Stimulated activated CD8-positive, alpha-beta memory T cell treated with anti-CD3 and anti-CD28 coated beads, Interleukin-15, amount 100 ng/mL, for 1 hour (primary cell): ENCODE data around the gene EXOC6B.

Source experiments
- DNase-seq: peaks from one replicate; pipeline ENCODE4 v3.0.0-alpha.2; 2020; ENCODE audit warnings: low read depth

EXOC6B gene

DNA sequence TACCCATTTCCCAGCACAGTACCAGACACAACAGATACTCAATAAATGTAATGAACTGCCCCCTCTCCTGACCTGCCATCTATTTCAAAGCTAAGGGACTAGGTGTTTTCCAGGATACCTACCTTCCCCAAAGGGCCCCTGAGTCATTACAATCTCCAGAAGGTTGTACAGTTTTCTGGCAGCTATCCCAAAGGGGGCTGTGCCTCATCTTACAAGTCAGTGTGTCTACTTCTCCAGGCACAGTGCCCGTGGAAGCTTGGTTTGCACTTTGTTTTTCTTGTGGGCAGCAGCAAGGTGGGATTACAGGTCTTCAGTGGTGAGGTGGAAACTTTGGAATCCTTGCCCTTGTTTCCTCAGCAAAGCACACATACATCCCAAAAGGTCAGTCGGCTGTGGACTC lies 615.4 kb downstream of the EXOC6B start:
- no peak for DNase-seq

GRCh38 chr2:72208225-72208624 lies 617.6 kb downstream of the EXOC6B start:
- no peak for DNase-seq

- DNase-seq, result no peak
Observed at GRCh38 chr2:72207334-72207733, 618.5 kb downstream of the EXOC6B start.

- DNase-seq, result no peak
Observed at GRCh38 chr2:72205504-72205881, 620.3 kb downstream of the EXOC6B start.

DNA sequence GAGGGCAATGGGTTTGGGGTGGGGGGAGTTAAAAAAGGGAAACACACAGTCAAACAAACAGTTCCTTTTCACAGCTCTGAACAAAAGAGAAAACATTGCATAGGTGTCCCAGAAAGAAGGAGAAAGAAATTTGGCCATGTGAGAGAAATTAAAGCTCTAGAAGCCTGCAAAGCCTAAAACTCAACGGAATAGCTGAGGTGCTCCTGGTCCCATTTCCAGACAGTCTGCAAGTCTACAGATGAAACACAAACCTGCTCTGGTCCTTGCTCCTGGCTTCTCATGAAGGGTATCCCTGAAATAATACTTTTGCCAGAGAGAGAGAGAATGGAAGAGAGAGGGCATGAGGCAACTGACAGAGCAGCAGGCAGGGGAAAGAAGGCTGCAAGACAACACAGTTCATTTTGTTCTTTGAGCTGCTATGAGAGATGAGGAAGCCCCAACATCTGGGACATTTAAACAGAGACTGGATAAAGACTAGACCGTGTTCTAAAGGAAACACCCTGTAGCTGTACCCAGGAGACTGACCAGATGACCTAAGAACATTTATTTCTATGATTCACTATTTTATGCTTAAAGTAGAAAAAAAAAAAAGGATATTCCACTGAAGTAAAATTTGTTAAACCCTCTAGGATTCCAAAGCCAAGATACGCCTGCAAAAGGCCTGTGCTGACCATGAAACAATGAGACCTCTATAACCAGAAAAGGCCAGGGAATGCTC lies 620.9 kb downstream of the EXOC6B start:
- DNase-seq, result no peak

GRCh38 chr2:72204156-72204785 lies 621.6 kb downstream of the EXOC6B start:
- no peak for DNase-seq

GRCh38 chr2:72198532-72199241 lies 627.1 kb downstream of the EXOC6B start:
- no peak for DNase-seq

DNA sequence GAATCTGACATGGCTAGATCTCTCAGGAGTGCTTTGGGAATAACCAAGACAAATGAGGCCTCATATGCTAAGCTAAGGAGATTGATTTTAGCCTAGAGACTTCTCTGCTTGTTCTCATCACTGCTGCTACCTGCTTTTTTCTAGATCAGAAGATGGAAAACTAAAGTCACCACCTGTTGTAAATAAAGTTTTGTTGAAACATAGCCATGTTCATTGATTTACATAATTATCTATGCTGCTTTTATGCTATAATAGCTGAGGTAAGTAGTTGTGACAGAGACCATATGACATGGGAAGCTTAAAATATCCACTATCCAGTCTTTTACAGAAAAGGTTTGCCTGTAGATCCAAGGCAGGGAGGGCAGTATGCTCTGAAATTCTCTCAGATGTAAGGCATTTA lies 632.1 kb downstream of the EXOC6B start:
- no peak for DNase-seq

GRCh38 chr2:72191441-72191840 lies 634.4 kb downstream of the EXOC6B start:
- DNase-seq, result no peak

DNA sequence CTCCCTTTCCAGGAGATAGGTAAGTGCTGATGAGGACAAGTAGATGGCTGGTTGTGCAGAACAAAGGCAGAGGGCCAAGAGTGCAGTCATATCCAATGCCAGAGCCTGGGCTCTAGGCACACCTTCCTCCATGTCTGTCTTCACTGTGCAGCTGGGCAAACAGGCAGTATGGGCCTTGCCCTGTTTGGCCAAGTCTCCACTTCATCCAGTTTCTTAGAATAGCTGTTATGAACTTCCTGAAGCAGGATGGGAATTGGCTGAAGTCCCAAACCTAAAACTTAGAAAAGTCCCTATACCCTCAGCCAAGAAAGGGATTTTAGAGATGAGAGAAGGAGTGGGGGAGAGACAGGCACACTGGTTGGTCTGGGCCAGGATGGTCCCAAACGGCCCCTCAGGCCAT lies 640.6 kb downstream of the EXOC6B start:
- DNase-seq, result no peak

GRCh38 chr2:72183466-72183865 lies 642.4 kb downstream of the EXOC6B start:
- DNase-seq, result no peak

DNA sequence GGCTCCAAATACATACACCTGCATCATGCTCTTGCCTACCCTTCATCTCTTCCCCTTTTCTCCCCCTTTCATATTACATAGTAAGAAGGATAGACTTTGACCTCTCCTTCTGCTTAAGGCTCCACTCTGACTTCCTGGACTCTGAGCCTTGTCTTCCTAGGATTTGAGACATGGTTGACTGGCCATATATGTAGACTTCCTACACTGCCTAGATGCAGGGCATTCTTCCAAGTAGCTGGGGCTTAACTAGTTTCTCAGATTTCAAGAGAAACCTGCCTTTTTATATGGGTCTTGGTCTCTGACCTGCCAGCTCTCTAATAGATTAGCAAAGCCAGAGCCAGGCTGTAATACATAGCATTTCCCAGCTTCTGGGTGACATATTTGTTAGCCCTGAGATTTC lies 642.8 kb downstream of the EXOC6B start:
- DNase-seq, result no peak

DNA sequence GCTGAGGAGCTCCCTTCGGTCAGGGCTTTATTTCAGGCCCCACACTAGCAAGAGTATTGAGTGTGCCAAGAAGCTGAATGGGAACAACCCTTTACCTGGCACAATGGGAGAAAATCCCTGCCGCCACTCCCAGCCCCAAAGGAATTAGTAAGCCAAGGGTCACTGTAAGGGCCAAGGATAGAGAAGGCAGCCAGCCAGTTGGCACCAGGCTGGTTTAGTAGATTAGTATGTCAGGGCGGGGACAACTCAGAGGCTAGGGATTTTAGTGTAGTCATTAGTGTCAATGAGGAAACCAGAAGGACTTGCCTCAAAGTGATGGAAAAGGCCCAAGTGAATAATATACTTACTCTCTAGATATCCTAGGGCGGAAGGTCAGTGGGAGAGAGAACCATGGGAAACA lies 643.3 kb downstream of the EXOC6B start:
- DNase-seq, result no peak

DNA sequence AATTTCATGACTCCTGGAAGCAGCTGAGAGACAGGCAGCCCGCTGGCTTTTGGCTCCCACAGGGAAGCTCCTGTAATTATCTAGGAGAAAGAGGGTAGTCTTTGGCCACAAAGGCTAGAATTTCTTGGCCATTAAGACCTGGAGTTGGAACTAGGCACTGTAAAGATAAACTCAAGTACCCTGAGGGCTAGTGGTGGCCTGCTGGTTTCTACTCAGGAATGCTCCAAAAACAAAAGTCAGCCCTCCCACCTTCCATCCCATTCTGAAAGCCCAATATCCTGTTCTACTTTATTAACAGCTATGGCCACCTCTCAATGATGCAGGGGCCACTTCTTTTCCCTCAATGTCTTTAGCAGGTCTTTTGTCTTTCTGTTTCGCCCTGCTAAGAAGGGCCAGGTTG lies 644.2 kb downstream of the EXOC6B start:
- DNase-seq, result no peak

DNA sequence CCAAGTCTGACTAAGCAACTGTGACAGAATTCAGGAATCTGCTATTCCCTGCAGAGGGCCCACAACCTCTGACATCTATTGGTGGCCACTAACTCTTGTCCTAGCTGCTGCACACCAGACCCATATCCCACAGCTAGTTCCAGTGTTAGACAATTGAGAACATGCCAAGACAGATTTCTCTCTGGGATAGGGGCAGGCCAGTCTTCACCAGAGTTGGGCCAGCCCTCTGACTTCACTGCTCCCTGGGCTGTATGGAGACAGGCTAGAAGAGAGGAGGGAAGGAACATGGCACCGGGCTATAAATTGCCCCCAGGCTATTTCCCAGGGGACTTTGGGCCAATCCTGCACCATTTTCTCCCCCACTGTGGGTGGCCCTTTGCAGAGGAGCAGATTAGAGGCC lies 645.5 kb downstream of the EXOC6B start:
- no peak for DNase-seq

DNA sequence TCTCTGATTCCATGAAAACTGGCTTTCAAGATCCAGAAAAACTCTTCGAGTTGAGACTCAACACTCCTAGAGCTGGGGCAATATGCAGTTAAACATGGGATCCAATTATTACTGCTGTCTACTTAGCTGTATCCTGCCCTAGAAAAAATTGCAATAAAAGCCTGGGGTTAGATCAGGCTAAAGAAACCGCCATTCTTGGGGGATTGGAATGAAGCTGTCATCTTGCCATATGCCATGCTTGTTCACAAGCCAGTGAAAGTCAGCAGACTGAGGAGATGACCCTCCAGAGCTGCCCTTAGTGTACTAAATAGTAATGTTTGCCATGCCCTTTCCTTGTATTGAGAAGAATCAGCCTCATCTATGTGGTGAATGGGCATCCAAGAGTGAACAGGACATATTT lies 647.3 kb downstream of the EXOC6B start:
- no peak for DNase-seq

GRCh38 chr2:72176281-72176680 lies 649.6 kb downstream of the EXOC6B start:
- no peak for DNase-seq

DNA sequence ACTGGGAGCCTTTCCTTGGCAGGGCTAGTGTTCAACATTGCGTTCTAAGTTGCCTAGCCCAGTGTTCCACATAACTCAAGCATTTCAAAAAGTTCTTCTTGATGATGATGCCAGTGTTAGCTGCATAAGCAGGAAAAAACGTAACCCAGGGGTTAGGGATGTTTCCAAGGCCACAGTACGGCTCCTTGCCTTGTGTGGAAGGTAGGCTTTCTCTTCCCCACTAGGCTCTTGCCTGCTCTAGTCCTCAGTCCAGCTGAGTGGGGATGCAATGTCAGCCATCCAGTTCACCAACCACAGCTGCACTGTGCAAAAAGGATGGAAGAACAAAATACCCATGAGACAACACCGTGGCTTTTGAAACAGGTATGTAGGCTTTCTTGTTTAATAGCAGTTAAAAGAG lies 650.2 kb downstream of the EXOC6B start:
- DNase-seq, result no peak

- DNase-seq, result no peak
Observed at GRCh38 chr2:72173640-72174321, 652.1 kb downstream of the EXOC6B start.

GRCh38 chr2:72172478-72172877 lies 653.4 kb downstream of the EXOC6B start:
- DNase-seq, result no peak

- no peak for DNase-seq
Observed at GRCh38 chr2:72166279-72166678, 659.6 kb downstream of the EXOC6B start.

GRCh38 chr2:72165792-72166191 lies 660.0 kb downstream of the EXOC6B start:
- no peak for DNase-seq

DNA sequence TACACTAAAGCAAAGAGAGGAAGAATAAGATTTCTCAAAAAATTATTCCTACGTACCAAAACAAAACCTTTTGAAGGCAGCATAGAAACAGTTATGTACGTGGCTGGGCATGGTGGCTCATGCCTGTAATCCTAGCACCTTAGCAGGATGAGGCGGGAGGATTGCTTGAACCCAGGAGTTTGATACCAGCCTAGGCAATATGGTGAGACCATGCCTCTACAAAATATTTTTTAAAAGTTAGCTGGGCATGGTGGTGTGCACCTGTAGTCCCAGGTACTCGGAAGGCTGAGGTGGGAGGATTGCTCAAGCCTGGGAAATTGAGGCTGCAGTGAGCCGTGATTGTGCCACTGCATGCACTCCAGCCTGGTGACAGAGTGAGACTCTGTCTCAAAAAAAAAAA lies 663.3 kb downstream of the EXOC6B start:
- no peak for DNase-seq
